HG03439 (cell line): ENCODE data around the gene CHSY1.

Source experiments
- ATAC-seq: cut with Tn5 transposase; IDR thresholded peaks from one replicate; pipeline ENCODE4 v1.9.1; 2021; ENCODE audit warnings: mild to moderate bottlenecking, moderate library complexity; ENCODE audit not compliant: unreplicated experiment

CHSY1 gene

DNA sequence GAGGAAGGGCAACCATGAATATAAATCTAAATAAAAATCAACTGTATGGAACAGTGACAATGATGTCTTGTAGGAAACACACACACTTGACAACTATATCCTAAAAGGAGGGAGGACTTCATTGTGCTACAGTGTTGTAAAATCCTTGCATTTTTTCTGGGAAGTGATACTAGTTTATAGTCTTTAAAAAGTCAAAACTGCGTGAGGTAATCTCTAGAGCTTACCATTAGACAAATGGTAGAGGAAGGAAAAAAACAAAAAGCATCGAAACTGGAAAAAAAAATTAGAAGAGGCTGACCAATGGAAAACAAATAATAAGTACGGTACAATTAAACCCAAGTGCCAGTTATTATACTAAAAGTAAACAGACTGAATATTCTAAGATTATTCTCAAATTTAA is 38.7 kb downstream of the CHSY1 start:
- no peak for ATAC-seq

DNA sequence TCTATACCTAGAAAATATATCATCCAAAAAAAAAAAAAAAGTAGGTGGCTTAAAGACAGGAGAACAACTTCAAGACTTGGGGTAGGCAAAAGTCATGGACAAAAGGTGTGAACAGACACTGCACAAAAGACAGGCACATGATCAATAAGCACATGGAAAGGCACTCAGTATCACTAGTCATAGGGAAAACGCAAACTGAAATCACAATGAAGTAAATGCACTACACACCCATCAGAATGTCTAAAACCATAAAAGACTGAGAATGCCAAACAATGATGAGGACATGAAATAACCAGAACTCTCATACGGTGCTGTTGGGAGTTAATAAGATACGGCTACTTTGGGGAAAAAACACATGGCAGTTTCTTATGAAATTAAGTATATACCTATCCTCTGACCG is 40.0 kb downstream of the CHSY1 start:
- no peak for ATAC-seq

DNA sequence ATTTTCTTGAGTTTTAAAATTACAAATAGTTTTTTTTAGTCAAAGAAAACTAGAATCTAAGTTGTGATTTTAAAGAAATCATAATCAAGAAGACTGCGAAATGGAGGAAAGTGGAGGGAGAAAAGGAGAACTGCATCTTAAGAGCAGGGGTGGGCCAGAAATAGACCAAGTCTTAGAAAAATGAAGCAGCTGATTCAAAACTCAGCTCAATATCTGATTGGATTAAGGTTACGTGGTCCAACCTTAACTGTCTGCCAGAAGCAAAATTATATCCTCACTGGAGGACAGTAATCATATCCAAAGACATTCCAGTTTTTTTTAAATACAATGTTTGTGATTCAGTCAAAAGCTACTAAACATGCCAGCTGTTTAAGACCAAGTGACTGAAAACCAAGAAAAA is 41.4 kb downstream of the CHSY1 start:
- ATAC-seq = no peak

DNA sequence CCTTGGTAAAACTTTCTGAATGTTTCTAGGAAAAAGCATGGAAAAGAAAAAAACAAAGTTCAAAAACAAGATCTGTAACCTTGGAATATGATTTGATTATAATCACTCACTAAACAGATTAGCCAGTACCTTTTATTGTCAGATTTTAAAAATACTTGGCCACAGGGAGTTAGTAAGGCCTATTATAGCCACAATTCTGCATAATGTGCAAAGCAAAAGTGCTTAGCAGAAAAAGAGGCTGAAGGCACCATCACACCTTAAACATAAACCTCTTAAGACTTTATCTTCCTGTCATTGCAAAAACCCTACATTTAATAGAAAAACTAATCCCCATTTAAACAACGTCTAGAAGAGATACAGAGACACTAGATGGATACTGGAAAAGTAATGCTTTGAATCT is 41.8 kb downstream of the CHSY1 start:
- ATAC-seq = no peak

DNA sequence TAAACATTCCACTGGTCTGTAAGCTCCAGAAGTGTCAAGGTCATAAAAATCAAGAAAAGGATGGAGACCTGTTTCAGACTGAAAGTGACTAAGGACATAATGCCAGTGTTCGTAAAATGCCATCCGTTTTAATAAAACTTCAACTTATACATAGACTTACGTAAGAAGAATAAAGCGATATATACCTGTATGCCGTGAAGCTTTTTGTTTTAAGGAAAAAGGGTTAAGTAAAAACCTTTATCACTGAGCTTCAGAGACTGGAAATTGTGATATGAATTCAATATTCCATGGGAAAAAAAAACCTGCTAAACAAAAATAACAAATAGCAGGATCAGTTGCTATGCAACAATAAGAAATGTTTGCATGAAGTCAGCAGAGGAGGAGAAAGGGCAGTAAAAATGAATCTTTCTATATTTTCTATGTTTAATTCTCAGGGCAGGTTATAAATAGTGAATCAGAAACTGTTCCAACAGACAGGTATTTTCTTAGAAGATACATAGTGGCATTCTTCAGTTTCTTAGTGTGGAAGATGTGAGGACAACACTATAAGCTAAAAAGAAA is 42.5 kb downstream of the CHSY1 start:
- no peak for ATAC-seq

DNA sequence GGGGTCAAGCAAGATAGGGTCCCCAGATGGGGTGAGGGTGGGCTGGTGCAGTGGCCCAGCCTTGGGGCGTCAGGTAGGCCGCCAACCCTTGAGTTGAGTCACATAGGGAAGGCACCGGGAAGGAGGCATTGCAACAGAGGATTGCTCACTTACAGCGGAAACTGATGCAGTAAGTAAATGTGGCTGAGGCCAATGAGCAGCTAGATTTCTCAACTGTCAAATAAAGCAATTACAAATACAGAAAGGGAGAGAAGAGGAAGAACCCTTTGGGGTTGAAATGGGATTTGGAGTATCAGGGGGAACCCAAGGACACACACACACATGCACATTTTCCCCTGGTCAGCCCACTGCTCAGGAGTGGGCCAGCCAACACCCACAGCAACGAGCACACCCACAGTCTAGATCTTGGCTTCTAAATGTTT is 44.0 kb downstream of the CHSY1 start:
- no peak for ATAC-seq

DNA sequence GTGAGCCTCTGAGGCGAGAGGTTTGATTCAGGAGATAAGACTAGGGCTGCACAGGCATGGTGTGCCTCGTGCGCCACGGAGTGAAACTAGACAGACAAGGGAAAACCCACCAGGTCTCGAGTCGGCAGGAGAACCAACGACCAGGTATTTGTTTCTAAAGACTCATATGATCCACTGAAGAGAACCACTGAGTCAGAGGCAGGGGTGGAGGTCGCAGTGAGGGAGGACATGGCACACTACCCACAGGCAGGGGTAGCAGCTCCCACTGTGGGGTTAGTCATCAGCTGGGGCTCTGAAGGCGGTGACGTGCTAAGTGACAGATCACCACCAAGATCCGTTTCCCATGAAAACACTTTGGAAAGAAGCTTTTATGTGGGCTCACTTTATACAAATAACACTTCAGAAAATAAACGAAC is 45.7 kb downstream of the CHSY1 start:
- no peak for ATAC-seq

DNA sequence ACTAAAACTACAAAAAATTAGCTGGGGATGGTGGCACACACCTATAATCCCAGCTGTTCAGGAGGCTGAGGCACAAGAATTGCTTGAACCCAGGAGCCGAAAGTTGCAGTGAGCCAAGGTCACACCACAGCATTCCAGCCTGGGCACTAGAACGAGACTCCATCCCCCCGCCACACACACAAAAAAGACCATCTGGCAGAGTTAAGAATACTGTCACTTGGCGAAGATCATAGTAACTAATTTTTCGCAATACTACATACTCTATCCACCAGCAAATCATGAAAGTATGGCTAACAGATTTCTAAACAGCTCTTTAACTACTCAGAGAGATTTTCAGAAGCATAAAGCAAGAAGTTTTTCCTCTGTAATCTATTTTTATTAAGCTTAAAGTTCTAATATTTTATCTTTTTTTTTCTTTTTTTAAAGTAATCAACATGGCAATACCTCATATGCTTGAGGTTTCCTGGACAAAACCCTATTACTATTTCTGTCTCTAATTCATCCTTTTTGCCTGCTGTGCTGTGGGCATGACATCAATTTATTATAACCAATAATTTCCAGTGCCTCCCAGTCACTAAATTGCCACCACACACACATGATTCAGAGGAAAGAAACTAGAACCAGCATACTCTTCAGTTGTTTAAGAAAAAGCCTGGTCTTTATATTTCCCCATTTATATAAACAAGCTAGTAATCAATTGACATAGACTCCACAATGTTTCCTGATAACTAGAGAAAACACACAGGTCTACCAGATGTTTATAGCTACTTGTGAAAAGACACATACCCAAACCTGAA is 46.9 kb downstream of the CHSY1 start:
- ATAC-seq = no peak

DNA sequence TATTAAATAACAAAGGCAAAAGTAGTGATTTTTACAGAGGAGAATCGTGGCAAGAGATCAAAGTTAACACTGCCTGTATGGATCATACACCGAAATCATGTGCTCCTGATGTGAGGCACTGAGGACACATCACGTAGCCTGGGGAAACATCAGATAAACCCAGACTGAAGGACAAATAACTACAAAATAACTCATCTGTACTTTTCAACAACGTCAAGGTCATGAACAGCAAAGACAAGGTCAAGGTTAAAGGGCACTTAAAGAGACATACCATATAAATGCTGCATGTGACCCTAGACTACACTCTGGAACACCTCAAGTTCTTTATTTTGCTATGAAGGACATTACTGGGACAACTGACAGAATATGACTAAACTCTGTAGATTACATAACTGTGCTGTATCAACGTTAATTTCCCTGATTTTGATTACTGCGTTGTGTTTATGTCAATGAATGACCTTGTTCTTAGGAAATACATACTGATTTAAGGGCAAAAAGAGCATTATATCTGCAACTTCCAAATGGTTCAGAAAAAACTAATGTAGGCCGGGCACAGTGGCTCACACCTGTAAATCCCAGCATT is 48.1 kb downstream of the CHSY1 start:
- no peak for ATAC-seq

DNA sequence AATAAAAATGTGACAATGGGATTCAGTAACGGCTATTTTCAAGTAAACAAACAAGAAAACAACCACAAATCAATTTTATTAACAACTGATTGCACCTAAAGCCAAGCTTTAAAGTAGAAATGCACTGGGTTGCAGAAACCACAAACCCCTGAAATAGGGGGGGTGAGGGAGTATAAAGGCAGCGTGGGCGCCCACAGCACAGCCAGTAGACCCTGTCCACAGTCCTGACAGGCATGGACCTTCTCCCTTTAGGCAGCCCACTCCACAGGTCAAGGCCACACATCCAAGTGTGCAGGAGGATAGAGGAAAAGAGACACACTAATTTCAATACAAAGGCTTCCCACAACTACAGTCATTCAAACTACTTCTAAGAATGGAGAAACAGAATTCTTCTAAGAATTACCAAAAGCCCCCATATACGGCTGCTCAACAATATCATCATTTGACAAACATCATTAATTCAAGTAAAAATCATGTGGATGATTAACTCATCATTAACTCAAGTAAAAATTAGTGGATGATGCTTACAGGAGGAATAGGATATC is 48.7 kb downstream of the CHSY1 start:
- no peak for ATAC-seq

DNA sequence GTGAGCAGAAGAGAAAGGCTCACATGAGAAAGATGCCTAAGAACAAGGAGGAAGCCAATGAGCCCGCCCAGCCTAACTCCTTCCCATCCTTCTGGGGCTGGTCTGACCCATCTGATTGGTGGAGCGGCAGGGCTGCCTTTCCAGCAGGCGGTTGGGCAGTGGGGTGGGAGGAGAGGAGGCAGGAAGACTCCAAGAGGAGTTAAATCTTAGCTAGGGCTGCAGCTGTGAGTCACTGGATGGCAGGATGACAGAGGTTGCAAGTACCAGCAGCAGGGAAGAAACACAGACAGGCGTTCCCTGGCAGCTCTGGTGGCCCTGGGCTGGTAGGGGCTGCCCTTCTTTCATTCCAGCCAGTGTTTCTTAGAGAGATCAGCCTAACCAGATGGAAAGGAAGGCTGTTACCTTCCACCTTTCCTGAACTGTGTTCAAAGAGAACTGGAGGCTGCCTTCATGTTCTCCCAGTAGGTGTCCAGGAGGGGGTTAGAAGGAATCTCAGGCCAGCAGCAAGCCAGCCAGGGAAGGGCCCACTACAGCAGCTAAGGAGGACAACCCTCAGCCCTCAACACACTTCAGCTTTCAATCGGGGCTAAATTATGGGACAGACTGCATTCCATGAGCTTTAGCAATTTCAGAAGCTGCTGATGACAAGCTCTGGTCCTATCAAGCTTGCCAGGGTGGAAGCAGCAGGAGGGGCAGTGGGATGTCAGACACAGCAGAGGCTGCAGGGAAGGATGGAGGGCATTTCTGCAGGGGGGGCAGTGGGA is 50.3 kb downstream of the CHSY1 start:
- no peak for ATAC-seq

DNA sequence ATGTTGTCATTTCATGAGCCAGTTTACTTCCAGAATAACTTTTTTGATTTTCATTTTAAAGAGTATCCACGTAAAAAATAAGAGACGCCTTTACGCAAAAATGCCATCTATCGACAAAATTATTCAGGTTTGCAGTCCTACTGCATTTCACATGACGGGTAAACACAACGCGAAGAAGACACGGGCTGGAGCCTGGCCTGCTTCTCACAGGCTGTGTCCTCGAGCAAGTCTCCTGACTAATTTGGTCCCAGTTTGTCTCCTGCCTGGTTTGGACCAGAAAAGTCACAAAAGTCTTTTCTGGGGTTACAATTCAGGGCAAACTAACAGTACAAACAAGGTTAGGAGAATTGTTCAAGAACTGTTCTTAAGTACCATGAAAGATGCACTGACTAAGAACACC is 51.7 kb downstream of the CHSY1 start:
- no peak for ATAC-seq

DNA sequence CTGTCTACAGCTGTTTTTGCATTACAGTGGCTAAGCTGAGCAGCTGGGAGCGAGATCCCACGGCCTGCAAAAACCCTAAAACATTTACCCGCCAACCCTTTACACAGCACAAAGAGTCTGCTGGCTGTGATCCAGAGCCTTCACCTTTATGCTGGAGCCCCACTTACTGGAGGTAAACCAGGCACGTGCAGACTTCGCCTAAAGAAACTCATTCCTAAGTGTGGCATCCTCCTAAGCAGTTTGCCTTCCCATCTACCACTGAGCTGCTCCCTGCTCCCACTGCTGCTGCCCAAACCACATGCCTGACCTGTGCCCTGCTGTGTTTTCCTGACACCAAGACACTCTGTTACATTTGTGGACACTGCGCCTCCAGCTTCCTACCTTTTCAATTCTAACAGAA is 53.0 kb downstream of the CHSY1 start:
- ATAC-seq = no peak

DNA sequence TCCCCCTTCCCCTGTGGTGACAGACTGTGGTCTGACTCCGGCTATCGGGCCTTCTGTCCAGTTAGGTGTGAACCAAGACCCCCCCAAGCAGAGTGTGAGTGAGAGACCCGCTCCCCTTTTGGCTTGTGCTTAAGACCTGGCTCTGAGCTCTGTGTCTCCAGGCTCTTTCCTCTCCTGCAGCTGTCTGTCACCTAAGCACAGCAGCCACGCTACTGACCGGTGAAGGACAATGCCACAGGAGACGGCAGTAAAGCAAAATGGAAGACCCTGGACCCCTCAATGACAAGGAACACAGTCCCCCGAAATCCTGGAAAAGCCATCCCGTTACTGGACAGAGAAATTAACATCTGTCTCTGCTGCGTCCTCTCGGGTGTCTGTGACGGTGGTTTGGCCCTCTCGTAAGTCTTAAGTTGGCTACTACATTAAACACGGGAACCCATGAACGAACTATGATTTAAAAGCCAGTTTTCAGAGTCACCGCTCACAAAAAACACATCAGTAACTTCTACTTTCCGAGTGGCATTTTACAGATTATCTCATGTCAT is 53.7 kb downstream of the CHSY1 start:
- no peak for ATAC-seq

DNA sequence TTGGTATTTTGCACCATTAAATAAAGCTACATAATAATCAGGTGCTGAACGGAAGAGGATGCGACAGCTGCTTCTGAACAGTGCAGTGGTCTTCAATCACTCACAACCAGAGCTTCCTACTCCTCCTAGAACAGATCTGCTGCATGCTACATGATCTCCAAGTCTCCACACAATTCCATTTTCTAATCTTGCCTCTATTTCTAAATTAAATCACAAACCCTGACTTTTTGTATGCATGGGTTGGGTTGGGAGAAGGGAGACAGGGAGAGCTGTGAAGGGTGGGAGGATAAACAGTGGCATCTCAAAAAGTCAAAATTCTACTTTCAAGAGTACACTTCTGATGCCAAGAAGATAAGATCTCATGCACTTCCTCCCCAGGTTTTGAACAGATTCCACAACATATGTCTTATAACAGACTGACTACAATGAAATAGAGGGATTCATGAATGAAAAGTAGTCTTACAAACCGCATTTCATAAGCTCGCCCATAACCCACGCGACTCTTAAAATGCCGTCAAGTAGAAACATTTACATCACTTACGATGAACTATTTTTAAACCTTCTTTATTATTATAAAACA is 57.2 kb downstream of the CHSY1 start:
- no peak for ATAC-seq

DNA sequence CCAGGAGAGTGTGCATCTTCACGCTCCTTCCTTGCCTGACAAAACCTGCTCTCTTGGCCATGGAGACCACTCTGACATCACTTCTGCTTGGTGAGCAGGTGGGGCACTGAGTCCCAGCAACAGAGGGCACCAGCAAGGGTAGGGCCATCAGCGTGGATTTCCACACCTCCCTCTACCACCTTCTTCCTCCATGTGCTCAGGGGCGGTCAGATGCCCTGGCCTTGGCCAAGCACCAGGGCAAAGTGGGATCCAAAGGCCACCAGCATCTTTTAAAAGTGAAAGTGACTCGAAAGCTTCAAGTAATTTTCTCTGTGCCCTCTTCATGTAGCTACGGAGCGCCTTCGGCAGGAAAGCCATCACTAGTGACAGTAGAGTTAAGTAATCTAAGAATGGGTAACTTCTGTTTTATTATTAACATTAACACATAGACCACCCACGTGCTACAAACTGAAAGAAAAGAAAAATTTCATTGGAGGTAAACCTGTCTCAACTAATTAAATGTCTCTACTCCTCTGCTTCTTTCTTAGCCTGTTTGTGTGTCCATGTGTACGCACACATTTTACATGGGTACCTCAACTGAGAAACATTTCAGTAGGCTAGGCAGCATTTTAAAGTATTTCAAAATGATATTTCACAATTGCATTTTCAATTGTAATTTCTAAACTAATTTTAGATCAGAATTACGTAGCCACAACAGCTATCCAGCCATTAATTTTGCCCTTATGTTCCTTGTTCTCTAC is 57.9 kb downstream of the CHSY1 start:
- no peak for ATAC-seq

DNA sequence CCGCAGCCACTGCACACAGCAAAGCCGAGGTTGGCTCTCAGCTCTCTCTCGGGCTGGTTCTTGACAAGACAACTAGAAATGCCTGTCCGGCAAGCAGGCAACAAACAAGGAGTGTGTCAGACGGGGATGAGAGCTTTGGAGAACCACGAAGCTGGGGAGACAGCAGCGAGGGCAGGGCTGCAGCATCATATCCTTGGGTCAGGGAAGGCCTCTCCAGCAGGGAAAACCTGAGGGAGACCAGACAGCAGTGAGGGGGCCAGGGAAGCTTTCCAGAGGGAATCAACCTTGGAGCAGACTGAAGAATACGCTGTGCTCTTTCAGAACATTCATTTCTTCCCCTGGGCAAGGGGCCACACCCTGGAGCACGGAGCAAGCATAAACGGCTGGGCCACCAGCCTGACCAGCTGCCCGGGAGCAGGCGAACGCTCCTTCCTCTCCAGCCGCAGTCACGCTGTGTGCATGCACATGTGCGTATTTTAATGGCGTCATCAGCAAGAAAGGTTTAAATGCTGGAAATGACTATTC is 58.7 kb downstream of the CHSY1 start:
- no peak for ATAC-seq

DNA sequence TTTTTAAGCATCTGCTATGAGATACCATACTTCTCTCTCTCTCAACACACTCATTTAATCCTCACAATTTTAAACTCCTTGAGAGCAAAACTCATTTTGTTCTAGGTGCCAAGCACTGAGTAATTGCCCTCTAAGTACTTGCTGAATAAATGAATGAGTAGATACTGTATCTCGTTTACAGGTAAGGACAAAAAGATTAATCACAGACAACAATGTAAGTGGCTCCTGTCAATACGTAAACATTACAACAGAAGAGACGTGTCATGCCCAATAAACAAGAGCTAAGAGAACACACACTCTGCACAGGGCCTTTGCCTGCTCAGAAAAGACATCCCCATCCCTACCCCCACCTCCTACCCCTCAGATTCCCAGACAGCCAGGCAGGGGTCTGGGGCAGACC is 59.8 kb downstream of the CHSY1 start:
- ATAC-seq = no peak

DNA sequence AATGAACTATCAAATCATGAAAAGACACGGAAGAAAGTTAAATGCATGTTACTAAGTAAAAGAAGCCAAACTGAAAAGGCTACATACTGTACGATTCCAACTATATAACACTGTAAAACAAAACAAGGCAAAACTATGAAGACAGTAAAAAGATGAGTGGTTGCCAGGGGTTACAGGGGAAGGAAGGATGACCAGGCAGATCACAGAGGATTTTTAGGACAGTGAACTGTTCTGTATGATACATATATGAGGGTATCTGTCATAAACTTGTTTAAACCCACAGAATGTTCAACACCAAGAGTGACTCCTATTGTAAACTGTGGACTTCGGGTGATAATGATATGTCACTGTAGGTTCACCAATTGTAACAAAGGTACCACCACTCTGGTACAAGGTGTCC is 60.6 kb downstream of the CHSY1 start:
- ATAC-seq = no peak

DNA sequence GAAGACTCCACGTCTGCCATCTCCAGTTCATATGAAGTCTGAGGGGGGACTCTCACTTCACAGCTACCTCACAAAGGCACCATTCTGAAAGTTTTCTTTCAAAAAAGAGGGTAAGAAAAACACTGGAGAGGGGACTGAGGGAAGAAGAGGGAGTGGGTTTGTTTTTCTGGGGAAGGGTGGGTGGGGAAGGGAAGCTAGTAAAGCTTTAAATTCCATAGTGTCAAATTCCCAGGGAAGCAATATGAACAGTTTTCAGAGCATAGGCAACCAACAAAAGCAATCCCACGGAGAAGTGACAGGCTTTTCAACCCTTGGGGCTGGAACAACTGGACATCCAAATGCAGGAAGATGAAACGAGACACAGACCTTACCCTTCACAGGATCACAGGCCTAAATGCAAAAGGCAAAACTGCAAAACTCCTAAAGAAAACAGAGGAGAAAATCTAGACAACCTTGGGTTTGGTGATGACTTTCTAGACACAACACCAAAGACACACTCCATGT is 61.7 kb downstream of the CHSY1 start:
- ATAC-seq = no peak
